ENCODE measurements around the gene ATP4A. TPM values are rescaled to one million over a fixed set of nuclear protein-coding genes. Genes with fewer than 3 reads are reported as not detected.

Gene ATP4A
- total and polyA plus RNA-seq, 9 of the 15 experiments (the other 6 are each of a cell fraction or from before 2014, with no cell fraction given), result 0.15 TPM; not detected in 8

GRCh38 chr19:35612559-35613321 lies 49.3 kb upstream of the ATP4A start, which contains the start of gene HAUS5 (continued):
- TF ChIP-seq ZBTB40 (IDR thresholded peaks at IDR 0.05), result no peak
- no peak for TF ChIP-seq ZBTB40 (CRISPR knock-in tag; IDR thresholded peaks at IDR 0.05)
- no peak for TF ChIP-seq FOXJ2 (tag; IDR thresholded peaks at IDR 0.05)
- peak; percentile 14 to 57; a peak in 1 of 4 replicates for TF ChIP-seq SRF (CRISPR knock-in tag; IDR thresholded peaks at IDR 0.05)
- peak; percentile 95; the same call in 1 of the 2 replicates for TF ChIP-seq NR4A1 (CRISPR knock-in tag; IDR thresholded peaks at IDR 0.05)
- TF ChIP-seq NR4A1 (tag; IDR thresholded peaks at IDR 0.05), result no peak
- TF ChIP-seq SPI1 (IDR thresholded peaks at IDR 0.05; ENCODE audit: borderline replicate concordance, low read depth, low read length), result no peak
- peak; percentile 81 for TF ChIP-seq SMAD4 (CRISPR knock-in tag; conservative IDR thresholded peaks at IDR 0.05)
- TF ChIP-seq NCOA2 (IDR thresholded peaks at IDR 0.05; ENCODE audit: partially characterized antibody in 2 of 2), result no peak
- no peak for TF ChIP-seq ZFP1 (CRISPR knock-in tag; IDR thresholded peaks at IDR 0.05)
- TF ChIP-seq ZNF444 (CRISPR knock-in tag; IDR thresholded peaks at IDR 0.05), result no peak
- TF ChIP-seq HNRNPUL1 (IDR thresholded peaks at IDR 0.05; ENCODE audit: low read length), result no peak
- TF ChIP-seq, protein P1, sequence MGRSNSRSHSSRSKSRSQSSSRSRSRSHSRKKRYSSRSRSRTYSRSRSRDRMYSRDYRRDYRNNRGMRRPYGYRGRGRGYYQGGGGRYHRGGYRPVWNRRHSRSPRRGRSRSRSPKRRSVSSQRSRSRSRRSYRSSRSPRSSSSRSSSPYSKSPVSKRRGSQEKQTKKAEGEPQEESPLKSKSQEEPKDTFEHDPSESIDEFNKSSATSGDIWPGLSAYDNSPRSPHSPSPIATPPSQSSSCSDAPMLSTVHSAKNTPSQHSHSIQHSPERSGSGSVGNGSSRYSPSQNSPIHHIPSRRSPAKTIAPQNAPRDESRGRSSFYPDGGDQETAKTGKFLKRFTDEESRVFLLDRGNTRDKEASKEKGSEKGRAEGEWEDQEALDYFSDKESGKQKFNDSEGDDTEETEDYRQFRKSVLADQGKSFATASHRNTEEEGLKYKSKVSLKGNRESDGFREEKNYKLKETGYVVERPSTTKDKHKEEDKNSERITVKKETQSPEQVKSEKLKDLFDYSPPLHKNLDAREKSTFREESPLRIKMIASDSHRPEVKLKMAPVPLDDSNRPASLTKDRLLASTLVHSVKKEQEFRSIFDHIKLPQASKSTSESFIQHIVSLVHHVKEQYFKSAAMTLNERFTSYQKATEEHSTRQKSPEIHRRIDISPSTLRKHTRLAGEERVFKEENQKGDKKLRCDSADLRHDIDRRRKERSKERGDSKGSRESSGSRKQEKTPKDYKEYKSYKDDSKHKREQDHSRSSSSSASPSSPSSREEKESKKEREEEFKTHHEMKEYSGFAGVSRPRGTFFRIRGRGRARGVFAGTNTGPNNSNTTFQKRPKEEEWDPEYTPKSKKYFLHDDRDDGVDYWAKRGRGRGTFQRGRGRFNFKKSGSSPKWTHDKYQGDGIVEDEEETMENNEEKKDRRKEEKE (IDR thresholded peaks at IDR 0.05; ENCODE audit: borderline replicate concordance in 1 of 2, control insufficient read depth in 1 of 2, low read depth in 2 of 2, low read length in 1 of 2), result no peak
- no peak for TF ChIP-seq BRD9 (IDR thresholded peaks at IDR 0.05; ENCODE audit: low read depth, partially characterized antibody)

Measured in K562 (cell line).